Measurements from ENCODE around the gene PFKL. TPM values are rescaled to one million over a fixed set of nuclear protein-coding genes. Genes with fewer than 3 reads are reported as not detected.

PFKL gene
- polyA plus RNA-seq, 2 of the 4 experiments (the other 2 are of a cell fraction): 23.2 to 38.7 TPM

- H3K9me3 ChIP-seq: no peaks in the 10 kb centered on the region
- ATAC-seq: peak; percentile 46 to 78; a peak in 5 of 6 replicates
- FAIRE-seq: no peak
- H3K4me1 ChIP-seq: peaks cover 28% of the 10 kb centered on the region
- H3K27ac ChIP-seq: no peak overlapping the region
- POLR2A ChIA-PET: no interaction called here
- CTCF ChIA-PET: interaction anchor here (0.6 to 2.2 kb wide), 13 partner anchors 9 to 510 kb away, joined by 3 to 11 read pairs (median 5); partner anchors contain the start of genes AIRE and DNMT3L
- no peak overlapping the region for H3K4me3 ChIP-seq
- WGBS (ENCODE audit: missing lambda C conversion rate): 17% methylated on average over 6 of the region's 22 CpGs
- peak overlapping the region; percentile 67 for H3K4me2 ChIP-seq
- TF ChIP-seq MAFK (IDR thresholded peaks at IDR 0.05; ENCODE audit: partially characterized antibody): no peak
- peak; percentile 66 for TF ChIP-seq SMC3 (IDR thresholded peaks at IDR 0.05)
- peak; percentile 67 for TF ChIP-seq CTCF (IDR thresholded peaks at IDR 0.05)
- TF ChIP-seq CEBPB (IDR thresholded peaks at IDR 0.05): peak in 1 of 2 experiments; percentile 36; a peak in 1 of 4 replicates
- no peak for TF ChIP-seq MAZ (IDR thresholded peaks at IDR 0.05; ENCODE audit: borderline replicate concordance, low read depth, low read length)
- no peak for TF ChIP-seq ZSCAN20 (CRISPR knock-in tag; IDR thresholded peaks at IDR 0.05)
- peak; percentile 77 to 81 for TF ChIP-seq RAD21 (conservative IDR thresholded peaks at IDR 0.05 in 1 of 2, IDR thresholded peaks at IDR 0.05 in 1 of 2)
- DNase-seq (ENCODE audit: low read depth in 1 of 2, low spot score in 1 of 2): peak; percentile 81 to 85
Observed at GRCh38 chr21:44297525-44298290, 2.1 kb upstream of the PFKL start.

GRCh38 chr21:44298301-44298700, 1.6 kb upstream of the PFKL start:
- peak overlapping the region; percentile 67; the same call in 2 of the 3 replicates for H3K4me2 ChIP-seq
- FAIRE-seq: no peak
- POLR2A ChIA-PET: no interaction called here
- 91% methylated on average over 2 of the region's 2 CpGs for WGBS (ENCODE audit: missing lambda C conversion rate)
- no peak for DNase-seq (ENCODE audit: low read depth in 1 of 2, low spot score in 1 of 2)
- H3K9me3 ChIP-seq: no peaks in the 10 kb centered on the region
- no peak for TF ChIP-seq SMC3 (IDR thresholded peaks at IDR 0.05)
- no peak for TF ChIP-seq MAX (IDR thresholded peaks at IDR 0.05)
- TF ChIP-seq EHF (CRISPR knock-in tag; IDR thresholded peaks at IDR 0.05): no peak
- no peak for TF ChIP-seq HMGXB4 (CRISPR knock-in tag; IDR thresholded peaks at IDR 0.05; ENCODE audit: borderline replicate concordance)
- no peak for TF ChIP-seq ELK1 (IDR thresholded peaks at IDR 0.05; ENCODE audit: low read depth, low read length)
- no peak for TF ChIP-seq EHMT2 (IDR thresholded peaks at IDR 0.05; ENCODE audit: low read depth)
- TF ChIP-seq RNF2 (IDR thresholded peaks at IDR 0.05; ENCODE audit: borderline replicate concordance, low read depth): no peak
- no peak for TF ChIP-seq PHF8 (IDR thresholded peaks at IDR 0.05; ENCODE audit: borderline replicate concordance, low read depth)
- H3K27ac ChIP-seq: no peak overlapping the region
- H3K4me1 ChIP-seq: peaks cover 28% of the 10 kb centered on the region
- no peak overlapping the region for H3K4me3 ChIP-seq
- CTCF ChIA-PET: interaction anchor here (0.6 to 2.2 kb wide), 11 partner anchors 11 to 509 kb away, joined by 3 to 11 read pairs (median 5); partner anchors contain the start of genes AIRE and DNMT3L
- no peak for ATAC-seq

GRCh38 chr21:44299085-44299457, 782 bp upstream of the PFKL start:
- POLR2A ChIA-PET: no interaction called here
- Histone ChIP-seq H3K4me2 (peak overlapping the region; percentile 73), H3K9me3 (no peaks in the 10 kb centered on the region), H3K4me1 (peaks cover 27% of the 10 kb centered on the region), H3K27ac (peak overlapping the region; percentile 93 to 99), H3K4me3 (peak overlapping the region; percentile 98)
- FAIRE-seq (no peak), DNase-seq (ENCODE audit: low read depth in 1 of 2, low spot score in 1 of 2) (no peak), ATAC-seq (no peak)
- CTCF ChIA-PET: interaction anchor here (1.7 to 2.0 kb wide), 3 partner anchors 10 to 39 kb away, joined by 5 to 7 read pairs (median 5); no protein-coding TSS in a partner anchor
- WGBS (ENCODE audit: missing lambda C conversion rate): 43% methylated on average over 8 of the region's 10 CpGs
- TF ChIP-seq ATOH8 (CRISPR knock-in tag; IDR thresholded peaks at IDR 0.05; ENCODE audit: low read depth): no peak
- no peak for TF ChIP-seq E2F6 (IDR thresholded peaks at IDR 0.05; ENCODE audit: borderline replicate concordance, low read depth)
- no peak for TF ChIP-seq RARB (CRISPR knock-in tag; IDR thresholded peaks at IDR 0.05)
- TF ChIP-seq NR3C1 (IDR thresholded peaks at IDR 0.05): no peak
- no peak for TF ChIP-seq RCOR1 (IDR thresholded peaks at IDR 0.05; ENCODE audit: low read depth, low read length)
- no peak for TF ChIP-seq RFX5 (IDR thresholded peaks at IDR 0.05)
- no peak for TF ChIP-seq SREBF2 (IDR thresholded peaks at IDR 0.05)
- no peak for TF ChIP-seq HOXB5 (CRISPR knock-in tag; IDR thresholded peaks at IDR 0.05)
- no peak for TF ChIP-seq POLR2AphosphoS2 (conservative IDR thresholded peaks at IDR 0.05; ENCODE audit: low read length)
- no peak for TF ChIP-seq CEBPB (IDR thresholded peaks at IDR 0.05)
